ENCODE data around the gene CDC123.

DNA sequence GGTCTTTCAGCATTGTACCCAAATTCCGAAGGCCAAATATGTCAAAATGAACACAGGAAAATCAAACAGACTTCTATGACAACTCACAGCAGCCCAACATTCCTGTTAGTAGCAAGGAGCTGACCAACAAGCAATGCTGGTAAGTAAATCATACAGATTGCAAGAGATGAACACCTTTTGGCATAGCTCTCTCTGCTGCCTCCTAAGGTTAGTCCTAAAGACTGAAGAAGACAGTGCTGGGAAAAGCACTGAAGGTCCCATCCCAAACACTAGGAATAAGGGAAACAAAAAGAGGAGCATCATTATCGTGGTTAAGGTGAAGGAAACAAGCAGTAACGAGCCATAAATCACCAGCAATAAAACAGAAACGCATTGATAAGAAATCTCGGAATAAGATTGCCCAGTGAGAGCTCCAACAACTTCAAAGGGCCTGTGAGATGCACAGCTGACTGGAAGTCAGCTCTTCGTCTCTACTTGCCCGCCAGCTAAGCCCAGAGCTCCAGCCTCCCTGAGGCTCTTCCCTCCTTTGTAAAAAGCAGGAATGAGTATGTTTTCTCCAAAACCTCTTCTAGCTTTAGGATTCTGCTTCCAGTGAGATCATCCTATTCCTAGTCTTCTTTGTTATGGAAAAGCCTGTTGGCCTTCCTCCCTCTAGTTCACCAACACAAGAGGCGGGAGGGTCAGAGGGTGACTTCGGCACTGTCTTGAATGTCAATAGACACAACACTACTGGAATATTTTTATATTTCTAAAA is 15.6 kb upstream of the CDC123 start:
- TF ChIP-seq CTCF (IDR thresholded peaks at IDR 0.05; ENCODE audit: insufficient read depth, low read depth, low read length) (no peak), EZH2 (IDR thresholded peaks at IDR 0.05; ENCODE audit: insufficient read depth, low read length) (no peak)

Measured in astrocyte (in vitro differentiated cells and primary cell).